ENCODE results near the gene APOA1. TPM values are rescaled to one million over a fixed set of nuclear protein-coding genes. Genes with fewer than 3 reads are reported as not detected.

The APOA1 gene
- total and polyA plus RNA-seq, 7 donors = 0.30 to 4.9 (median 0.45) TPM; not detected in 1

- H3K4me1 ChIP-seq = peaks cover 17% of the 10 kb centered on the region
- no peaks in the 10 kb centered on the region for H3K9me3 ChIP-seq
- no peak overlapping the region for H3K4me3 ChIP-seq
- intact Hi-C loops (cut with DNase I) = no loop called here
- H3K27me3 ChIP-seq (ENCODE audit: insufficient read depth in 3 of 3, low read length in 2 of 3) = no peaks in the 10 kb centered on the region
- H3K27ac ChIP-seq = no peak overlapping the region
- DNase-seq (no peak), ATAC-seq (peak in 3 of 4 donors; percentile 42 to 71 (median 48))
- H3K36me3 ChIP-seq (ENCODE audit: insufficient read depth in 1 of 2, low read depth in 1 of 2) = peaks cover 0 to 49% of the 10 kb centered on the region in 2 donors
- WGBS, 3 donors = 41 to 61% (median 41%) methylated on average over 5 of the region's 5 CpGs
- no peak for TF ChIP-seq CTCF (IDR thresholded peaks at IDR 0.05)
Observed at GRCh38 chr11:116852261-116853031, 15.0 kb upstream of the APOA1 start.

GRCh38 chr11:116851626-116852025, 14.2 kb upstream of the APOA1 start:
- intact Hi-C loops (cut with DNase I) = no loop called here
- H3K9me3 ChIP-seq = no peaks in the 10 kb centered on the region
- H3K27me3 ChIP-seq (ENCODE audit: insufficient read depth in 3 of 3, low read length in 2 of 3) = no peaks in the 10 kb centered on the region
- H3K27ac ChIP-seq = no peak overlapping the region
- H3K4me1 ChIP-seq = peaks cover 17% of the 10 kb centered on the region
- peaks cover 0 to 49% of the 10 kb centered on the region in 2 donors for H3K36me3 ChIP-seq (ENCODE audit: insufficient read depth in 1 of 2, low read depth in 1 of 2)
- TF ChIP-seq CTCF (IDR thresholded peaks at IDR 0.05) = no peak
- no peak for ATAC-seq
- no peak for DNase-seq
- H3K4me3 ChIP-seq = no peak overlapping the region
- WGBS, 3 donors = 77 to 91% (median 83%) methylated on average over 7 of the region's 7 CpGs

- Histone ChIP-seq H3K27ac (no peak overlapping the region), H3K9me3 (no peaks in the 10 kb centered on the region), H3K4me1 (peaks cover 19% of the 10 kb centered on the region), H3K4me3 (no peak overlapping the region), H3K27me3 (ENCODE audit: insufficient read depth in 3 of 3, low read length in 2 of 3) (no peaks in the 10 kb centered on the region), H3K36me3 (ENCODE audit: insufficient read depth in 1 of 2, low read depth in 1 of 2) (peaks cover 0 to 62% of the 10 kb centered on the region in 2 donors)
- ATAC-seq (no peak), DNase-seq (no peak)
- TF ChIP-seq CTCF (IDR thresholded peaks at IDR 0.05) = no peak
- intact Hi-C loops (cut with DNase I) = no loop called here
- WGBS, 3 donors = 92 to 96% (median 92%) methylated on average over 6 of the region's 6 CpGs
Observed at GRCh38 chr11:116849486-116849885, 12.1 kb upstream of the APOA1 start.

- H3K4me3 ChIP-seq = no peak overlapping the region
- ATAC-seq (no peak), DNase-seq (no peak)
- no peaks in the 10 kb centered on the region for H3K9me3 ChIP-seq
- H3K36me3 ChIP-seq (ENCODE audit: insufficient read depth in 1 of 2, low read depth in 1 of 2) = peaks cover 0 to 58% of the 10 kb centered on the region in 2 donors
- TF ChIP-seq CTCF (IDR thresholded peaks at IDR 0.05) = no peak
- no peak overlapping the region for H3K27ac ChIP-seq
- no peaks in the 10 kb centered on the region for H3K27me3 ChIP-seq (ENCODE audit: insufficient read depth in 3 of 3, low read length in 2 of 3)
- H3K4me1 ChIP-seq = peaks cover 19% of the 10 kb centered on the region
- 96 to 98% (median 97%) methylated on average over 12 of the region's 12 CpGs for WGBS, 3 donors
- intact Hi-C loops (cut with DNase I) = no loop called here
Observed at GRCh38 chr11:116849060-116849459, 11.6 kb upstream of the APOA1 start.
